ENCODE results near the gene KCTD17.

GRCh38 chr22:37011472-37011871 lies 40.1 kb upstream of the KCTD17 start:
- TF ChIP-seq CTCF (IDR thresholded peaks at IDR 0.05) (no peak), POLR2A (IDR thresholded peaks at IDR 0.05) (no peak), EP300 (IDR thresholded peaks at IDR 0.05) (no peak)

Data from tibial nerve (tissue), 4 donors.